HG02763 (cell line): ENCODE results near the gene VIPR2.
"Not testable (repeated sequence)": the region's sequence is repeated elsewhere in the genome, so short reads cannot be mapped to it uniquely, and the experiment has no call there.

Source experiments
- ATAC-seq: cut with Tn5 transposase; IDR thresholded peaks from one replicate; pipeline ENCODE4 v1.9.1; 2021; ENCODE audit warnings: mild to moderate bottlenecking, moderate library complexity; ENCODE audit not compliant: unreplicated experiment

VIPR2 gene

DNA sequence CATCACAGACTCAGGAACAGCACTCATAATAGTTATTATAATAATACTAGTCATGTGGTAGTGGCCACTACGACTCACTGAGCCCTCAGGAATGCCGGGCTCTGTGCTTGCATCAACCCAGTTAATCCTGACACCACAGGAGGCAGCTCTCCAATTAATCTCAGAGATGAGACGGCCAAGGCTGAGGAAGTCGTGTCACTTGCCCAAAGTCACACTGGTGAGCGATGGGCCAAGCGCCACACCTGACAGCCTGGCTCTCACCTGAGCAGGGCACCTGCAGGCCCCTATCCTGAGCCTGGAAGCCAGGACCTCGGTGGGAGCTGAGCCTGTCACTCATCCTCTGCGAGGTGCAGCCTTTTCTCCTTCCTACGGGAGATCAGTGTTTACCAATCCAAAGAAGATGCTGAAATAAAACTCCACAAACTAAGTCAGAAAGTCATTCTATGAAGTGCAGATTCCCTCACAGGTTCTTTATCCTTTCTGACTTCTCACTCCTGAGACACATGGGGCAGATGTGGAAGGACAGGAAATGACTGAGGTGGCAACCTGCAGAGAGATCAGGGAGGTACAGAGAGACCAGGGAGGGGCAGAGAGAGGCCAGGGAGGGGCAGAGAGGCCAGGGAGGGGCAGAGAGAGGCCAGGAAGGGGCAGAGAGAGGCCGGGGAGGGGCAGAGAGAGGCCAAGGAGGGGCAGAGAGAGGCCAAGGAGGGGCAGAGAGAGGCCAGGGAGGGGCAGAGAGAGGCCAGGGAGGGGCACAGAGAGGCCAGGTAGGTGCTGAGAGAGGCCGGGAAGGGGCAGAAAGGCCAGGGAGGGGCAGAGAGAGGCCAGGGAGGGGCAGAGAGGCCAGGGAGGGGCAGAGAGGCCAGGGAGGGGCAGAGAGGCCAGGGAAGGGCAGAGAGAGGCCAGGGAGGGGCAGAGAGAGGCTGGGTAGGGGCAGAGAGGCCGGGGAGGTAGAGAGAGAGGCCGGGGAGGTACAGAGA is 38.5 kb downstream of the VIPR2 start:
- ATAC-seq, result no peak

DNA sequence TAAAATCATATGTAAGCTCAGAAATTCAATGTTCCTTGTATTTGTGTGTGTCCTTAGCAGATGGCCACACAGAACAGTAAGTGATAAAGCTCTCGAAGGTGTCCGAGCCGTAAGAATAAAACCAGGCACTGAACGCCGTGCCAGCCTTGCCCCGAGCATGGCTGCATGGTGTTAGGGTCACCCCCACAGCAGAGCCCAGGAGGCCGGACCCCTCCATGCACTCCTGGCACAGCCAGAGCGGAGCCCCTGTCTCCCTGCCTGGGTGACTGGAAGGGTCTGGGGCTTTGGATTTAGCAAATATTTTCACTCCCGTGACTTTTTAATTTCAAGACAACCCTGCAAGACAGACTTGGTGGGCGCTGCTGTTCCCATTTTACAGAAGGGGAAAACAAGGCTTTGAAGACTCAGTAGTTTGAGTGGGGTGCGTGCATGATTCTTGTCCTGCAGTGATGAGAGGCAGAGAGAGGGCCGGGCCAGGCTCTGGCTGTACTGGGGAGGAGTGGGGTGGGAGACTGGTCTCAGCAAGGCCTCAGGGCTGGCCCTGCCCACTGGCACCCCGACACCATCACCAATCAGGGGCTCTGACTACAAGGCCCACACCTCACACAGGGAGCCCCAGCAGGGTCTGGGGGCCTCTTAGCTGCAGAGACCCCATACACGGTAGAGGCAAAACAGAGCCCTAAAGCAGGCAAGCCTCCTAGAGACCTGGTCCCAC is 39.4 kb downstream of the VIPR2 start:
- ATAC-seq, result no peak

DNA sequence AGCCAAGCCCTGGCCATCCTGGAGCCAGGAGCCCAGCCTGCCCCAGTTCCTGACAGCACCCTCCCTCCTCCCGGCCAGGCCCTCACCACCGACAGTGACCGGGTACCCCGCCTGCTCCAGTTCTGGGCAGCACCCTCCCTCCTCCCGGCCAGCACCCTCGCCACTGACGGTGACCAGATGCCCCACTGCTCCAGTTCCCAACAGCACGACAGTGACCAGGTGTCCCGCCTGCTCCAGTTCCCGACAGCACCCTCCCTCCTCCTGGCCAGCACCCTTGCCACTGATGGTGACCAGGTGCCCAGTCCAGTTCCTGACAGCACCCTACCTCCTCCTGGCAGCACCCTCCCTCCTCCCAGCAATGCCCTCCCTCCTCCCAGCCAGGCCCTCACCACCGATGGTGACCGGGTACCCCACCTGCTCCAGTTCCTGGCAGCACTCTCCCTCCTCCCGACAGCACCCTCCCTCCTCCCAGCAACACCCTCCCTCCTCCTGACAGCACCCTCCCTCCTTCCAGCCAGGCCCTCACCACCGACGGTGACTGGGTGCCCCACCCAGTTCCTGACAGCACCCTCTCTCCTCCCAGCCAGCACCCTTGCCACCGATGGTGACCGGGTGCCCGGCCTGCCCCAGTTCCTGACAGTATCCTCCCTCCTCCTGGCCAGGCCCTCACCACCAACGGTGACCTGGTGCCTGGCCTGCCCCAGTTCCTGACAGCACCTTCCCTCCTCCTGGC is 40.3 kb downstream of the VIPR2 start:
- ATAC-seq, result no peak

DNA sequence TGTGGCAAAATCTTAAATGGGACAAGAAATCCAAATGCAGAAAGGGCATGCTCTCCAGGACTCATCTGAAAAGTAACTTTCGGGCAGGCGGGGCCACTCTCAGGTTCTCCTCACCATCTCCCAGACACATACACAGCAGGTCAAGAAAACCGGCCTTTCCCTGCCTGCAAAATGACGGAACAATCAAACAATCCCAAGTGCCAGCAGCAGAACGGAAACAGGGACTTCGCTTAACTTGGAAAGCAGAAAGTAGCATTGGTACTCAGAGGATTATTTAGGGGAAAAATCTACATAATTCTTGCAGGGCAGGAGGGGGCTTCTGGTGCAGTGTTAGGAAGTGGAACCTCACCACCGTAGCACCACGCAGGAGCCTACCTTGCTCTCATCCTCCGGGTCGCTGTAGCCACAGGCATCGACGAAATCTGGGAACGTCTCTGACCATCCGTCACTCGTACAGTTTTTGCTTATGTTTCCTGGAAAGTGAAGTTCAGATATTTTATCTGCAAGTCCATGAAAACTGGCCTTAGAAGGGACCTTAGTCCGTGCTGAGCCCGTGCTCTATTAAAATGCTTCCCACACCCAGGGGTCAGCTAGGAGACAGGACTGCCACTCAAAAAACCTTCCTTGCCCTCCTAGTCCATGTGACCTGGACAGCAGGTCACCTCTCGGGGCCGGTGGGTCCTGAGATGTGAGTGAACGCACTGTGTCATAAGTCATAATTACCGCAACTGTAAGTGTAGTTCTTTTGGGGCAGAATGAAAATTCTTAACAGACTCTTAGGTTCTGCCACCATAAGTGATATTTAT is 41.1 kb downstream of the VIPR2 start:
- no peak for ATAC-seq

DNA sequence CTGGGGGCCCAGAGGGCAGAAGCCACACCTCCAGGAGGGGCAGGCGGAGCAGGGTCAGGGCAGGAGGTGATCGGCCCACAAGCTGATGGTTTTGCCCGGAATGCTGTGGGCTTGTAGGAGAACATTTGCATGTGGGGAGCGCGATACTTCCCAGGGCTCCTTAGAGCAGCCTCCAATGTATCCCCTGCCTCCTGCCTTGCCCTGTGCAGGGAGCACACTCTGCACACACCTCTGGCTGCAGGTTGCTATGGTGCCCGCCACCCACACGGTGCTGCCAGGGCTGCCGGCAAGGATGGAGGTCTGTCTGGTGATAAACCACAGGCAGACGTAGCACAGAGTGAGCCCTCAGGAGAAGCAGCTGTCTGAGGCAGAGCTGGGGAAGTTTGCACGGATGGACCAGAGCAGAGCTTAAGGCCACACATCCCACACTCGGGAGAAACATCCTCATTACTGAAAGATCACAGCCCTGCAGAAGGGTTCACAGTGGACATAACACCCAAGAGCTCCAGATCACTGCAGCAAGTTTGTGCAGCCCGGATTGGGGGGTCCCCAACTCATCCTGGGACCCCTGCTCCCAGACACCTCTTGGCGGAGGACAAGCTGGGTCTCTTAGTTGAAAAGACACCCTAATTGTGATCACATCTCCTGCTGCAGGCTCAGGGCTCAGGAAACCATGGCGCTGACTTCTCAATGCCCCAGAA is 41.8 kb downstream of the VIPR2 start:
- no peak for ATAC-seq

DNA sequence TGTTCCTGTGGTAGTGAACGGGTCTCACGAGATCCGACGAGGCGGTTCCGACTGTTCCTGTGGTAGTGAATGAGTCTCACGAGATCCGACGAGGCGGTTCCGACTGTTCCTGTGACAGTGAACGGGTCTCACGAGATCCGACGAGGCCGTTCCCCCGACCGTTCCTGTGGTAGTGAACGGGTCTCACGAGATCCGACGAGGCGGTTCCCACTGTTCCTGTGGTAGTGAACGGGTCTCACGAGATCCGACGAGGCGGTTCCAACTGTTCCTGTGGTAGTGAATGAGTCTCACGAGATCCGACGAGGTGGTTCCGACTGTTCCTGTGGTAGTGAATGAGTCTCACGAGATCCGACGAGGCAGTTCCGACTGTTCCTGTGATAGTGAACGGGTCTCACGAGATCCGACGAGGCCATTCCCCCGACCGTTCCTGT is 43.0 kb downstream of the VIPR2 start:
- not testable (repeated sequence) for ATAC-seq

DNA sequence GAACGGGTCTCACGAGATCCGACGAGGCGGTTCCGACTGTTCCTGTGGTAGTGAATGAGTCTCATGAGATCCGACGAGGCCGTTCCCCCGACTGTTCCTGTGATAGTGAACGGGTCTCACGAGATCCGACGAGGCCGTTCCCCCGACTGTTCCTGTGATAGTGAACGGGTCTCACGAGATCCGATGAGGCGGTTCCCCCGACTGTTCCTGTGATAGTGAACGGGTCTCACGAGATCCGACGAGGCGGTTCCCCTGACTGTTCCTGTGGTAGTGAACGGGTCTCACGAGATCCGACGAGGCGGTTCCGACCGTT is 43.6 kb downstream of the VIPR2 start:
- not testable (repeated sequence) for ATAC-seq

DNA sequence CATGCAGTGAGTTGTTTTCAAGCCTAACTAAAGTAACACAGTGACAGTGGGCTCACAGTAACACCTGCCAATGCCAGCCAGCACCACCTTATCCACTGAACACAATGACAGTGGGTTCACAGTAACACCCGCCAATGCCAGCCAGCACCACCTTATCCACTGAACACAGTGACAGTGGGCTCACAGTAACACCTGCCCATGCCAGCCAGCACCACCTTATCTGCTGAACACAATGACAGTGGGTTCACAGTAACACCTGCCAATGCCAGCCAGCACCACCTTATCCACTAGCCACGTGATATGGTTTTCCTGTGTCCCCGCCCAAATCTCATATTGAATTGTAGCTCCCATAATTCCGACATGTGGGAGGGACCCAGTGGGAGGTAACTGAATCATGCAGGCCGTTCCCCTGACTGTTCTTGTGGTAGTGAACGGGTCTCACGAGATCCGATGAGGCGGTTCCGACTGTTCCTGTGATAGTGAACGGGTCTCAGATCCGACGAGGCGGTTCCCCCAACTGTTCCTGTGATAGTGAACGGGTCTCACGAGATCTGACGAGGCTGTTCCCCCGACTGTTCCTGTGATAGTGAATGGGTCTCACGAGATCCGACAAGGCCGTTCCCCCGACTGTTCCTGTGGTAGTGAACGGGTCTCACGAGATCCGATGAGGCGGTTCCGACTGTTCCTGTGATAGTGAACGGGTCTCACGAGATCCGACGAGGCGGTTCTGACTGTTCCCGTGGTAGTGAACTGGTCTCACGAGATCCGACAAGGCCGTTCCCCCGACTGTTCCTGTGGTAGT is 44.2 kb downstream of the VIPR2 start:
- ATAC-seq, result not testable (repeated sequence)

DNA sequence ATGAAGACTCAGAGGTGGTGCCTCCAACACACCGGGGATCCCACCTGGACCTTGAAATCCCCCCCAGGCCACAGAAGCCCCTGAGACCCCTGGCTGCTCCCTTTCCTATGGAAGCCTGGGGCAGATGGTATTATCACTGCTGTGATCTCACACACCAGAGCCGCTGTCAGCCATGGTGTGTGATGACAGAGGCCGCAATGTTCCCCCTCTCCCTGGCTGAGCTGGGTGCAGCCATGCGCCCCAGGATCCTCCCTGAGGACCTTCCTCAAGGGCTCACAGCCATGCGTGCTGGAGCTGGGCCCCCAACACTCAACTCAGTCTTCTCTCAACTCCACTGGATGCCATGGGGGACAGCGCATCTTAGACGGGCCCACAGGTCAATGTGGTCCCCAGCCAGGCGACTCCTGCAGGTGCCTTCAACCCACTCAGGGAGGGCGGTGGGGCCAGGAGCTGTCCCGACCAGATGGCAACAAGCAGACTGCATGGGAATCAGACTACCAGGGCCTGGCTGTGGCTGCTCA is 44.9 kb downstream of the VIPR2 start:
- no peak for ATAC-seq

DNA sequence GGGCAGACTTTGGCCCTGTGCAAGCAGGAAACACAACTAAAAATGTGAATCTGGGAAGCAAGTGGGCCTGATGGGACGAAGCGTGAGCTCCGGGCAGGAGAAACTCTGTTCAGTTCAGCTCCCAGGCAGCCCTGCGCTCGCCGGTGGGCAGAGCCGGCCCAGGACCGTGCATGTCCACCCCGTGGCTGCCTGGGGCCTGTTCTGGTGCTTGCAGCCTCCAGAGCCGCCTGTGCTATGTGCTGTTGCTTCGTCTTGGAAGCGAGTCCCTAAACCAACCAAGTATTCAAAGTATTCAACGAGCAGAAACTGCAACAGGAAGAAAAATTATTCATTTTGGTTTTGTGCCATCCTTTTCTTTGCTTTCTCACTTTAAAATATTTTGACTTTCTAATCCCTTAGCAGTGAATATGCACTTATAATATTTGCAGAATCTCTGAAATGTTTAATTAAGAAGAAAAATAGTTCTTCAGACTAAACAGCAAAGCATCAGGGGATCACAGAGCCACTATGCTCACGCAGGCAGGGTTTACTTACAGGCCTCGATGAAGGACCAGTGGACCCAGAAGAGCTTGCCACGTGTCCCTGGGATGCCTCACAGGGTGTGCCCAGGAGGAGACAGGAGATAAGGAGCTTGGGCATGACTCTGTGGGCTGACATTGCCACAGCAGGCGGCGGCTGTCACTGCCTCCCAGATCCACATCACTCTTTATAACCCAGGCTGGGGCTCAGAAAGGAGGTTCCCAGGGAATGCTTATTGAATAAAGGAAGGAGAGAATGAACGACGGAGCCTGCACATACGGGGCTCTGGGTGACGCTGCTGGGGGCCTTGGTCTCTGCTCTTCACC is 45.6 kb downstream of the VIPR2 start:
- no peak for ATAC-seq

DNA sequence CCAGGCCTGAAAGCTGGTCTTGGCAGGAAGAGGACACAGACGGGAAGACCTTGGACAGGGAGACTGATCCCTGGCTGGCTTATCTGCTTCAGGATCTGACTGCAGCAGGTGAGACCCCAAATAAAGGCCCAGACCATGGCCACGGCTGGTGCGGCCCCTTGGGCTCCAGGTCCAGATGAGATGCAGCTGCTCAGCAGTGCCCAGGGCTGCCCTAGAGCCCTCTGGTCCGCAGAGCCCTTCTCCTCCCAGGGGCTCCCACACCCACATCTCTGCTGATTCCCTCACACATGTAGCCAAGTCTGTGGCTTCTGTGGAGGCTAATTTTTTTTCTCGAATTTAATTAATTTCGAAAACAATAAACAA is 46.3 kb downstream of the VIPR2 start:
- ATAC-seq, result no peak

DNA sequence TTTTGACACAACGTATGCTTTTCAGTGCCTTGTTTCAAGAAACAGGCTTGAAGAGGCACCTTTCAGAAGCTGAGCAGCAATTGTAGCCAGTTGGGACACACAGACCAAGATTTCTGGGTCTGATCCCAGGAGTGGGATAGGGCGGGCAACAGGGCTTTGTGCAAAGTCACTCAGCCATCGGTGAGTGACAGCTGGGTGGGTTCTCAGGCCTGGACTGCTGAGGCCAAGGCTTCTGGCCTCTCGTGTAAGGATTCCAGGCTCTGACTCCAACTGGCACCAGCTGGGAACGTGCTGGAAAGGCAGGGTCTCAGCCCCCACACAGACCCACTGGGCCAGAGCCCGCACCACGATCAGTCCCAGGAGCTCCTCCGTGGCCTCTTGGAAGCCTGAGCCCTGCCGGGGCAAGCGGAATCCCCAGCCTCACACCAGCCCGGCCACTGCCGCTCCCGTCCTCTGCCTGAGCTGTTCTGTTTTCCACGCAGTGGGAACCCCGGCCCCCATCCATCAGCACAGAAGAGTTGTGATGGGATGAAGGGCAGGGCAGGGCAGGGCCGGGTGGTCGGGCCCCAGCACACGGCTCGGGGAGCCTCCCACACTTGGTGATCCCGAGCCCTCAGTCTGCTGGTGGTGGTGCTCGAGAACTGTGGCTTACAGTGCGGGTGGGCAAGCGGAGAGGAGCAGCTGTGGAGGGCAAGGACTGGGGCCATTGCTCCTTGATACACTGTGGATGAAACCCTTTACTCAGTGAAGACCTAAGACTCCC is 46.8 kb downstream of the VIPR2 start:
- no peak for ATAC-seq

DNA sequence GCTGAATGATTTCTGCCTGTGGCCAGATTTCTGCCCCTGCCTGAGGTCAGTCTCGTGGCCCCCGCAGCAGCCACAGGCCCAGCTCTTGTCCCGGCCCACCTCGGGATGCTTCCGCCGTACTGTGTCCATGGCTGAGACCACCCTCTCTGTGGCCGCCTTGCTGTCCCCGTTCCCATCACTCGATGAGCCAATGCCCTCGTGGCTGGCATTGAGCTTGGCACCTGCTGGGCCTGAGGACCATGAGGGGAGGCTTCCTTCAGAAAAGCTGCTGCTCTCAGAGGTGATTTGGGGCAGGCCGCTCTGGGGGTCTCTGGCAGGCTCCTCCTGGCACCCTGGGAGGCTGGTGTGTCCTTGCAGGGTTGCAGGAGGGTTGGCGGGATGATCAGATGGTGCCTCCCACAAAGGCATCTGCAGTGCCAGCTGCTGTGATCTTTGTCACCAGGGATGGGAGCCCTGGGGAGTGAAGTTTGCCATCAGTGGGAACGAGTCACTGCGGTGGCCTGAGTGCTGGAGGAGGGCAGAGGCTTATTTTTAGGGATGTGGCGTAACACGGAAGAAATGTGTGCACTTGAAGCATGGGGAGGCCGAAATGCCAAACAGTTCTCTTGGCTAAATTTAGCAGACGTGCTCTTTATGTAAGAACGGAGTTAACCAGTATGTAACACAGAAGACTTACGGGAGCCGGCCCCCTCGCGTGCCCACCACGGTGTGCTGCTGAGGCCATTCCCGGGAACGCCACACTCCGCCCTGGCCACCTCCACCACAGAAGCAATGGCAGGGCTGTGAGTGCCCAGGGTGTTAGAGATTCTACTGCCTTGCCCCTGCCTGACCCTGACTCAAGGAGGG is 47.7 kb downstream of the VIPR2 start:
- no peak for ATAC-seq

DNA sequence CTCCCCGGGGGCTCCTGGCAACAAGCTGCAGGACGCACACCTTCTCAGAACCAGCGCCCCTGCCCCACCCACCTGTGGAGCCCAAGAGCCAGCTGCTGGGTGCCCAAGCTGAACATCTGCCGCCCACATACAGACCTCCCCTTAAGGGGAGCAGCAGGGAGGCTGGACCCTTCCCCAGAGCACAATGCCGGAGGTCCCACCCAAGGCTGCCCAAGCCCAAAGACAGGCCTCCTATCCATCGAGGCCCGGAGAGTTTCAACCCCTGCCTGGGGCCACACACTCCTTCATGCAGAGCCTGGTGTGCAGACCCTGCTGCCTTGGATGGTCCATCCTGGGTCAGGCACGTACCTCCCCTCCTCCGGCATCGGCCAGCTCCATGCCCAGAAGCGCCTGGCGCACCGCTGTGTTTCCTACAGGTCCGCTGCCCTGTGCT is 48.7 kb downstream of the VIPR2 start:
- no peak for ATAC-seq

DNA sequence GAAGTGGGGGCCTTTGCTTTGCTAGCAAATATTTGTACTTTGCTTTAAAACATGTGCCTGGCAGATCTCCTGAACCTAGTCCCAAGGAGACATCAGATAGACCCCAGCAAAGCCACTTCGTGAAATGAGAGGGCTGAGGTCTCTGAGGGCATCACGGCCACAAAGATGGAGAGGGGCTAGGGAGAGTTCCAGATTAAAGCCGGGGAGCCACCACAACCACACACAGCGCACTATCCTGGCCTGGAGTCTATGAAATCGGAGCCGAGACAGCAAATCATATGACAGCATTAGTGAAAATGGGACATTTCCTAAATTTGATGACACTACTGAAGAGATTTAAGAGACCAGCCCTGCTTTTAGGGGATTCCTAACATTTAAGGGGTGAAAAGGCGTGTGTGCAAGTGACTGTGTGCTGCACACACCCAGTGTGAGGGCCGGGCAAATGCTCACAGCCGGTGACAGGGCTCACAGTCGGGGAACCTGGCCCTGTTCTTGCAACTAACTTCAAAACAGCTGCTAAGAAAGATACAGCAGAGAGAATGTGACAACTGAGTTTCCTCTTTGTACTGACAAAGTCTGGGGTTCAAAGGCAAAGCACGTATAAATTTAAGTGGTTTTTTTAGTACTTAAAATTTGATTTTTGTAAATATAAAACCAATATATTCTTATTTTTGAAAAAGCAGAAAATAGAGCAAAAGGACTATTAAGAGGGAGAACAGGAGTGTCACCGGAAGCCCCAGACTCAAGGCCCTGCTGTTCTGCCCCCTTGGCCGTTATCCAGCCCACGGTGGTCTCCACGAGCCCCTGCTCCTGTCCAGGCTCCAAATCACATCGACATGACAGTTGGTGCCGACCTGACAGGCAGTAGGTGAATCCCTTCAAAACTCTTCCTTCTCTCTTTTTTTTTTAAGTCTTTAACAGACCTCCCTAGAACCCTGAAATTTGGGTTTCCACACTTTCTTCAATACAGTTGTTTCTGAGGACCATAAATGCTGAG is 49.5 kb downstream of the VIPR2 start:
- ATAC-seq, result no peak
